KBM-7 (cell line): Measurements from ENCODE around the gene NPAS3.
A peak's percentile ranks its signal among the peaks of the same experiment; 100 is the strongest.

Experiments used
- DNase-seq: peaks from one replicate; pipeline ENCODE4 v3.0.0-alpha.2; 2015
- in situ Hi-C: fragments of 300-500 bp; cut with MboI; formaldehyde crosslinking; loops from 2 replicates; pipeline ENCODE4 v1.14.3; 2020; ENCODE audit warnings: low sequenced_read_pairs, low pct_unique_long_range_greater_than_20kb, mixed read lengths

The NPAS3 gene

GRCh38 chr14:33542338-33543287 lies 603.9 kb downstream of the NPAS3 start:
- in situ Hi-C loops: no loop called here
- no peak for DNase-seq

GRCh38 chr14:33545696-33546095 lies 607.0 kb downstream of the NPAS3 start:
- in situ Hi-C loops: no loop called here
- DNase-seq: no peak

DNA sequence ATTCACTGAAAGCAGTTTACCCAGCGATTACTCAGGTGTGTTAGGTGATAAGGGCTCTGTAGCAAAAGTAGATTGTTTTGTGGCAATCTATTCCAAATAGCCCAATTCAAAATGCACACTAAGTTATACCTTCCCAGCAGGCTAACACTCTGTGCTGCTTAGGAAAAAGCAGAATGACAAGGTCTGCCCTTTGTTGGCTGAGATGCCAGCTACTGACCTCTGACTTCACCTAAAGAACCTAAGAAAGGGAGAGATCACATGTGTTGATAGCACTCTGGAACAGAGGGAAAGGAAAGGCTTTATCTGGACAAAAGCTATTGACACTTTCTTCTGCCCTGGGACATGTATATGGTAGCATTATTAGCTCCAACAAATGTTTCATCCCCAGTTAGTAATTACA lies 609.9 kb downstream of the NPAS3 start:
- in situ Hi-C loops: no loop called here
- no peak for DNase-seq

GRCh38 chr14:33551963-33552362 lies 613.3 kb downstream of the NPAS3 start:
- DNase-seq: no peak
- in situ Hi-C loops: no loop called here

DNA sequence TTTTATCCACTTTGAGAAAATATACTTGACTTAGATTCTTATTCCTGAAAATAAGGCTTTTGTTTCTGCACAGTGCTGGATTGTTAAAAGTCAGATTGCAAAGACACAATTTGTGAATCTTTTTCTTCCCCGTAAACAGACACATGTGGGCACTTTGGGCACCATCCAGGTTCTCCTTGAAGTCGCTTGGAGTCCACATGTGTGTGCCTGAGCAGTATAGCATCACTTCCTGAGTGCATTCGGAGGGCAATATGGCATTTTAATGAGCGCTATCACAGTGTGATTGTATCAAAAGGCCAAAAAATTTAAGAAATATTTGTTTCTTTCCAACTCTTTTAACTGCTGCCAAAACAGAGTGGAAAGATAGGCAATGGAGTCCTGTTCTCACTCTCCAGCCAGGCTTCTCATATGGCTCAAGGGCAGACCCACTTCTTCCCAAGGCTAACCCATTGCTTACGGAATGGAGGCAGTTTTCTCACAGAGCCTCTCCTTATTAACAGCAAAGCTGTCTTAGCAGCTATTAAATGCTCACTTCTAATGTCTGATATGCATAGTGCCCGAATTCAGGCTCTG lies 615.1 kb downstream of the NPAS3 start:
- DNase-seq: no peak
- in situ Hi-C loops: no loop called here

DNA sequence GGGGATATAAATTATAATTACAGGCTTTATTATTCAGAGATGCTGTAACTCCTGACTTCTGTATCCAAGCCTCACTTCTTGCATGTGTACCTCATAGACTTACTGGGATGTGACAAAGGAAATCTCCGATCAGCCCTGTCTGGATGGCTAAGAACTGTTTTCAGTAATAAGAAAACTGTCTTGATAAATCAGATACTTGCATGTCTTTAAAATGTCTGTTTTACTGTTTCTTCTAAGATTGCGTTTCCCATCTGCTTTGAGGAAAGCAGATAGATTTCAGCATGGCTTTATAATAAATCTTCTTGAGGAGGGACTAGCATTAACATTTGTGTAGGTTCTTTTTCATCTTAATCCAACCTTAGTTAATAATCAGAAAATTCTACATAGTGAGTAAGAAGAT lies 616.3 kb downstream of the NPAS3 start:
- DNase-seq: no peak
- in situ Hi-C loops: no loop called here

- in situ Hi-C loops: no loop called here
- no peak for DNase-seq
Measured at GRCh38 chr14:33555710-33556350, 617.2 kb downstream of the NPAS3 start.

GRCh38 chr14:33556382-33557121 lies 617.9 kb downstream of the NPAS3 start:
- in situ Hi-C loops: no loop called here
- no peak for DNase-seq

DNA sequence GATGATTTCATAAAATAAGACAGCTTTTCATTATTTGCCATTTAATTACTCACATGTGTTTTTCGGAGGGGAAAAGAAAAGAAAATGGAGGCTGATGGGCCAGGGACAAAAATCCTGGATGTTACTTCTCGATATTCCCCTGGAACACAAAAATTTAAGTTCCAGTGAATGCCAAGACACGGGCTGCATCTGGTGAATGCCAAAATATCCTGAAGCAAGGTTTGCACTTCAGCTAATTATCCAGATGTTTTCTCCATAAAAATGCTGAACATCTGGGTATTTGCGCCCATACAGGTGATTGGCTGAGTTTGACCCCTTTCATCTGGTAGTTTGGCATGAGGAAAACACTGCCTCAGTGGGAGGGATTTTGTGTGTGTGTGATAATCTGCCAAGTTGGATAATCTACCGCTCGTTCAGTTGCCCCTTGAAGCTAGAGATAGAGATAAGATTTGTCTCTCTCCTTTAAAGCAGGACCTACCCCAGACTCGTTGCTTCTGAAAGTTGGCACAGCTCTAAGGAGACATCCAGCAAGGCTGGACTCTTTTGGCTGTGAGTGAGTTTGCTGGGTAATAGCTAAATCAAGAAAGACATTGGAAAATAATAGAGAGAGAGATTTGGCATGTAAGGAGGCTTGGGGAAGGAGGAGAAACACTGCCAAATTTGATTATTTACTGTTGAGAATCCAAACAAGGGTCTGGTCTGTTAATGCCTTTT lies 622.2 kb downstream of the NPAS3 start:
- in situ Hi-C loops: no loop called here

DNA sequence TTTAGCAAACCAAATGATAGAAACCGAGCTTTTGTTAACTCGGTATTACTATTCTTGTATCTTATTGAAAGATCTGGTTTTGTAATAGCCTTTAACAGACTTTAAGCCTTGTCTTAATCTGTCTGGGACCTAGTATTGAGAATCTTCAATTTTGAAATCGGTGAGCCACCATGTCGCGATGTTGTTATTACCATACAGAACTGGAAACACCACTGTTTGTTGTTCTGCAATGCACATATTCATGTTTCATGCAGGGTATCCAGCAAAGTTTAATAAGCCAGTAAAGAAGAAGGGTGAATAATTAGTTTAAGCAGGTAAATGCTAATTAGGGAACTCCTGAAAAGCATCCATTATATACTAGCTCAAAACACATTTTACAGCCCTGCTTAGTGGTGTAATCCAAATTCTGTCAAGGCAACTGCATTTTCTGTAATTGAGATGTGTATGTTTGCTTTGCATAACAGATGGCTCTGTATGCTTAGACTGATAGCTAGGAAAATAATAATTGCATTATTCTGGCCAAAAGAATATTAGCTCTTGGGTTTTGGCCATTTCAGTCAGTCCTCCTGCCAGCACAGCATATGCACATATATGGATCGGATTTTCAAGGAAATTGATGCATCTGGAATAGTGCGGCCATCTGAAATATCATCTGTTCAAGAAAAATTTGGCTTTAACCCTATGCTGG lies 623.0 kb downstream of the NPAS3 start:
- no peak for DNase-seq
- in situ Hi-C loops: no loop called here

More for the DNA sequence above, 622.2 kb downstream of the NPAS3 start:
- DNase-seq: no peak

GRCh38 chr14:33563191-33563900 lies 624.7 kb downstream of the NPAS3 start:
- in situ Hi-C loops: no loop called here
- DNase-seq: no peak

DNA sequence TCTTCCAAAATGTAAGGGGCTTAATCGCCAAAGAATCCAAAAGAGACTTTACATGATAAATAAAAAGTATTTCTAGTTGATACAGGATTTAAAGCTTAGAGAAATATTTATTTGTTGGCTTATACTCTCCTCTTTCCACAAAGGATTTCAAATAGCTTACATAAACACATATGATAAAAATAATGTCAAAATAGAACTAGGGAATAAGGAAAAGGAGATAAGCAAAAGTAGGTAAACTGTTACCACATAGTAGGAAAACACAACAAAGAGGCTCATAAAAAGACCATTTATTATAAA lies 625.2 kb downstream of the NPAS3 start:
- in situ Hi-C loops: no loop called here
- no peak for DNase-seq

- in situ Hi-C loops: no loop called here
- DNase-seq: peak; percentile 28
Measured at GRCh38 chr14:33564774-33565630, 626.3 kb downstream of the NPAS3 start.

DNA sequence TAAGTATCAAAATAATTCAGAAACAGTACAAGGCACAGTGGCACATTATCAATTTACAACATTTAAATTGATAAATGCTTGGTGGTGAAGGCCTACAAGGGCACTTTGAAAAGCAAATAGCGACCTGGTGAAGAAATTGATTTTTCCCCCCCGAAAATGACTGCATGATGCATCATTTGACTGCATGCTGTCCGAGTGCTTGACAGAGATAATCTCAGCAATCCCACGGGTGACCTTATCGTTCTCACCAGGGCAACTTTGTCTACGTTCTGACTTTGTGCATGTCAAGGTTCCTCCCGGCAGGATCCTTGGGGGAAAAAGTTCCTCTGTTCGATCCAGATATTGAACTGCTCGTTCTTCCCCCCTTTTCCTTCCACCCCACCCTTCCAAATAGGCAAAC lies 627.4 kb downstream of the NPAS3 start:
- in situ Hi-C loops: no loop called here
- no peak for DNase-seq

- DNase-seq: no peak
- in situ Hi-C loops: no loop called here
Measured at GRCh38 chr14:33567023-33567728, 628.5 kb downstream of the NPAS3 start.

DNA sequence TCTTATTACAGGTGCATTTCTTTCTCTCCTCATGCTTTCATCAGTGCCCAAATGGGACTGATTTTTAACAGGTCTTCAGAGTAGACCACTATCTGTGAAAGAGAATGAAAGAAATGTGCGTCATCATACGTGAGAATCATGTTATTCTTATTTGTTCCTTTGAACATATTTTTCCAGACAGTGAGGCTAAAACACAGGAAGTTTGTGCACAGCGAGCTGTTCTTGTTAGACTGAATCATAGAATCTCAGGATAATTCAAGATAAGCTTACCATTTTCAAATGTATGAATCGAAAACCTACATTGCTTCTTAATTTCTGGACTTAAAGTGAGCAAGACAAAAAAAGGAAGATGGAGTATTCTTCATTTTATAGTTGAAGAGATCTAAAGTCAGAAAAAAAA lies 629.1 kb downstream of the NPAS3 start:
- in situ Hi-C loops: no loop called here
- no peak for DNase-seq
